GM21825 (cell line): ENCODE measurements around the gene ZNF362.
"Not testable (repeated sequence)": the region's sequence is repeated elsewhere in the genome, so short reads cannot be mapped to it uniquely, and the experiment has no call there.

ENCODE experiments used
- ATAC-seq: cut with Tn5 transposase; IDR thresholded peaks from one replicate; pipeline ENCODE4 v1.9.1; 2021; ENCODE audit warnings: mild to moderate bottlenecking, moderate library complexity; ENCODE audit not compliant: unreplicated experiment

ZNF362 gene

DNA sequence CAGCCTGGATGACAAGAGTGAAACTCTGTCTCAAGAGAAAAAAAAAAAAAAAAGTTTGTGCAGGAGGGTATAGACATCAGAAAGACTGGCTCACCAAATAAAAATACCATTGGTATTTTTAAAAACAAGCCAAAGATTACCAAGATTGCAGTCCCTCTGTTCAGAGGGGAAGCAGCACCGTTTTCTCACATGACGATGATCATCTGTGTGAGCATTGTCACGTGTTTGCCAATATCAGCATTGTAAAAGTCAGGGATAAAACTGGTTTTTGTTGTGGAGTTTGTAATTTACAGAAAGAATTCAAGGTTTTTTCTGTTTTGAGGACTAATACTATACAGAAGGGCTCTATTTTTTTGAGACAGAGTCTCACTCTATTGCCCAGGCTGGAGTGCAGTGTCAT, 26.5 kb downstream of the ZNF362 start:
- no peak for ATAC-seq

- ATAC-seq: no peak
Measured at GRCh38 chr1:33284049-33284448, 27.8 kb downstream of the ZNF362 start.

DNA sequence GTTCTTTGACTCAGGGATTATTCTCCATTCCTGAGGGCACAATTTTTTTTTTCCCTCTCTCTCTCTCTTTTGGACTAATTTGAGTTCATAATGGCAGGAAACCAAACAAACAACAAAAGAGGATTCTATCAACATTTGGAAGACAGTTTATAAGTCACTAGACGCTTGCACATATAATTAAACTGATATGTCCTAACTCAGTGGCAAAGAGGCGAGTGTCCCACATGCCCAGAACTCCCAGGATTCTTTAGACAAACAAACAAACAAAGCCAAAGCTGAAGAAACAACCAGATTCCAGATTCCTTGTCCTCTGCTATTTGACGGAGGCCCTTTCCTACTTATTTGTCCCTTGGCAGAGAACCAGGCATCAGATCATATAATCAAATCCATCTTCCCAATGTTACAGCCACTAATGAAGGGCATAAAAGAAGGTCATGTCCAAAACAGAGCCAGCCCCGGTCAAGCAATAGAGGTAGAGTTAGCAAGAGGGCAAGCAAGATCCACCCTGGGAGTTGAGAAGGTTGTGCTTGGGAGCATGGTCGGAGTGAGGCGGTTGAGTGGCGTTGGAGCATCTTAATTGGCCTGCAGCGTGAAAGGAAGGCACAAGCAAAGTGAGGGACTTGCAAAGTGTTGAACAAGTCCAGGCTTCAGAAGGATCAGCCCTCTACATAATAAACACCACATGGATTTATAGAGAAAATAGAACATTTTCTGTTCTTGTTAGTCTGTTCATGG, 30.3 kb downstream of the ZNF362 start:
- ATAC-seq: no peak

GRCh38 chr1:33287317-33287716, 31.0 kb downstream of the ZNF362 start:
- ATAC-seq: no peak

DNA sequence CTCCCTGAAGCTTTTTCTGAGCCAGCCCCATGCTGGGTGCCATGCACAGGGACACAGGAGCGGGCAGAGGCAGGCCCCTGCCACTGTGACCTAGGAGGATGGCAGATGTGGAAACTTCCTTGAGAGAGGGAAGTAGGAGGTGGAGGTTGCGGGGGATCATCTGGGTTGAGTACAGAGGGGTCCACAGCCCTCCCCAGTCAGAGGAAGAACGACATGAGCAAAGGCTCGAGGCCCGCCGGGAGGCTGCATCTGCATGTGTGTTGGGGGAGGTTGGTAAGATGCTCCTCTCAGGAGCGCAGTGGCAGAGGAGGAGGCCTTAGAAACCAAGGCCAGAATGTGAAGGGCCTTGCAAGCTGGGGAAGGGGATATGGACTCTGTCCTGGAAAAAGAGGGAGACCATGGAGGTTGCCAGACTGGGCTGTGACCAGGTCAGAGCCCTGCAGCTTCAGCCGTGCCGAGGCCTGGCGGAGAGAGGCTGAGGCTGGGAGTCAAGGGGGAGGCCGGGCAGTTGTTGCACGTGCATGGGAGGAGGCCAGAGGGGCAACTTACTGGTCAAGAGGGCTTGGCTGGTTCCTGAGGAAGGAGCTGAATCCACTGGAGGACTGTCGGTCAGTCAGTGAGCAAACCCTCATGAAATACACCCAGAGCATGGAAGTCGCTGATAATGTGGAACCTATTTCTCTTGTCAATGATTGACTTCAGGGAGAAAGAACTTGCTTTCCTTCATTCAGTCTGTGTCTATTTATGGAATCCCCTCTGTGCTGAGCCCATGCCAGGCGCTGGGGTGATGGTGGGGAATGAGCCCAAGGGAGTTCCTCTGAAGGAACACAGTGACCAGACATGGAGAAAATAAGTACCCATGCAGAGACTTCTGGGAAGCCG, 32.9 kb downstream of the ZNF362 start:
- no peak for ATAC-seq

GRCh38 chr1:33289858-33290154, 33.5 kb downstream of the ZNF362 start:
- ATAC-seq: no peak

GRCh38 chr1:33290615-33291014, 34.3 kb downstream of the ZNF362 start:
- ATAC-seq: not testable (repeated sequence)

DNA sequence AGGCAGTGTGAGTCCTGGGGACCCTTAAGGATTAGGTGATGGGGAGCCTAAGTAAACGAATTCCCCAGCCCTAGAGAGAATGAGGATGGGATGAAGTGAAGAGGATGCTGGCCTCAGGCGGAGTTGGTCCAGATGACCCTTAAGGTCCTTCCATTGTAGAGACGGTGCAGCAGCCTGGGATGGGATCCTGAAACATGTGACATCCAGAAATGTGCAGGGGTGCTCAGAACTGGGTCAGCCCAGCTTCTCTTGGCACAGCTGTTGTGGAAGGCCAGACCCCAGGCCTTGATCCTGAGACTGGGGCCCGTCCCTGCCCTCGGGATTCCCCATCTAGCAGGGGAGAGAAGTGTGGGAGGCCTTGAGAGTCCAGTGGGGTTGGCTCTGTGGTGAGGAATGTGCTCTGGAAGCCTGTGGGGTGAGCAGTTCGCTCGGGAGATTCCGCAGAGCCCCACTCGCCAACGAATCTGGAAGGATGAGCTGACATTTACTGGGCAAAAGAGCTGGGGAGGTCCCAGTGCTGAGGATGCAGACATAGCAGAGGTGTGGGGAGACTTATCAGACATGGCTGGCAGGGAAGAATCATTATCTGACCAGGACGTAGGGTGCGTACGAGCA, 36.5 kb downstream of the ZNF362 start:
- ATAC-seq: no peak

DNA sequence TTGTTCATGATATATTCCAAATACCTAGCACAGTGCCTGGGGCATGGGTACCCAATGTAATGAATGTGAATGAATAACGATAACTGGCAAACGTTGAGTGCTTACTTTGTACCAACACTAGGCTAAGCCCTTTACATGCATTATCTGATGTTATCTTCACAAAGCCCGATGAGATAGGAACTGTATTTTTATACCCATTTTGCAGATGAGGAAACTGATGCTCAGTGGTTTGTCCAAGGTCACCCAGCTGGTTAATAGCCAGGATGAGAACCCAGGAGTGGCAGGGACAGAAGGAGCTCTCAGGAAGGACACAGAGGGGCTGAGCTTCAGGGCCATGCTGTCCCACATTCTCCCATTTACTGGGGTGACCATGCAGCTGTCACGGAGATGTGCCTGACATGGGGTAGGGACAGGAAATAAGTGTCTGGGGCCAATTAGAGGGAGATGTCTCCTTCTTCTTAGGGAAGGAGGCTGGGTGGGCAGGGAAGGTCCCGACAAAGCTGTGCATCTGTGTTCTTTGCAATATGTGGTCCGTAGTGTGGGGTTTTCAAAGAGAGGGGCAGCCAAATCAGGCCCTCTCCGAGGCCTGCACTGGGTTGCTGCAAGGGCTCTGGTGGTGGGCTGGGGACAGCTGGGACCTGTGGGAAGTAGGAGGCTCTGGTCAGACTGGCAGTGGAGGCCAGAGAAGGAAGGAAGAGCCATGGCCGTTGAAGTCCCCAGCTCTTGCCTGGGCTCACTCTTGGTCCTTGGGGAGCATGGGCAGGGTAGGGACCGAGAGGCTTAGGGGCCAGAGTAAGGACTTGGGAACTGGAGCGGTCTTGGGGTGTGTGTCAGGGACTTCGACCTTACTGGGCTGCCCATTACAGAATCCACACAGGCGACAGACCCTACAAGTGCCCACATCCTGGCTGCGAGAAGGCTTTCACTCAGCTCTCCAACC, 38.0 kb downstream of the ZNF362 start:
- no peak for ATAC-seq

- no peak for ATAC-seq
Measured at GRCh38 chr1:33295023-33295422, 38.7 kb downstream of the ZNF362 start.

- peak; percentile 70 for ATAC-seq
Measured at GRCh38 chr1:33295450-33296081, 39.3 kb downstream of the ZNF362 start.

- ATAC-seq: no peak
Measured at GRCh38 chr1:33296082-33296458, 39.8 kb downstream of the ZNF362 start.

DNA sequence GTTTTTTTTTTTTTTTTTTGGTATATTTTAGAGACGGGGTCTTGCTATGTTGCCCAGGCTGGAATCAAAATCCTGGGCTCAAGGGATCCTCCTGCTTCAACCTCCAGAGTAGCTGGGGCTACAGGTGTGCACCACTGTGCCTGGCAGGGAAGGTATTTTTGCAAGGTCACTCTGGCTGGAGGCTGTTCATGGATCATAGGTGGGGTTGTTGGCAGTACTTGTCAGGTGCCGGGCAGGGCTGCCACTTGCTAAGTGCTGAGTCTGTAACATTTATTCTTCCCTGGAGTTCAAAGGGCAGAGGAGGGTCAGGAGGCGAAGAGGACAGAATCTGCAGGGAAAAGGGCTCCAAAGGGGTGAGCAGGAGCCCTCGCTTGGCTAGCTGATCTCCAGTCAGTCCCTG, 40.5 kb downstream of the ZNF362 start:
- no peak for ATAC-seq

DNA sequence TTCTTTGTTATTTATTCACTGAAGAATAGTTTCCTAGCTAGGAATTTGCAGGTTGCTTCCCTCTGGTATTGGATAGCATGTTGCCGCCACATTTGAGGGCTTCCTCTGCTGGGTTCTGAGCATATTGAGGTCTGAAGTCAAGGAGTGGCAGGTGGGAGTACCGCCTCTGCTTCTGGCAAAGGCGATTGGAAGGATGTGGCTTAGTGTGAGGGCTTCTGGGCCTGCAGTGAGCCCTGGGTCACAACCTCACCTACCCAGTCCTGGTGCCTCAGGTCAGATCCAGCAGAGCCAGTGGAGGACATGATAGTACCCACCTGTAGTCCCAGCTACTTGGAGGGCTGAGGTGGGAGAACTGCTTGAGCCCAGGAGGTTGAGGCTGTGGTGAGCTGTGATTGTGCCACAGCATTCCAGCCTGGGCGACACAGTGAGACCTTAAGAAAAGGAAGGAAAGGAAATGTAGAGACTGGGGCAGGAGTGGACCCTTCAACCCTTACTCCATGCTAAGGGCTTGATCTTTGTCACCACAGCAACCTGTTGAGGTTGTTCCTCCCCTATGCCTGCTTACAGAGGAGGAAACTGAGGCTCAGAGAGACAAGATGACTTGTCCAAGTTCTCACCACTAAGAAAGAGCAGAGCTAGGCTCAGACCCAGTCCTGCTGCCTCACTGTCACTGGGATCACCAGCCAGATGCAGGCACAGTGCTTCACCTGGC, 41.8 kb downstream of the ZNF362 start:
- ATAC-seq: no peak

DNA sequence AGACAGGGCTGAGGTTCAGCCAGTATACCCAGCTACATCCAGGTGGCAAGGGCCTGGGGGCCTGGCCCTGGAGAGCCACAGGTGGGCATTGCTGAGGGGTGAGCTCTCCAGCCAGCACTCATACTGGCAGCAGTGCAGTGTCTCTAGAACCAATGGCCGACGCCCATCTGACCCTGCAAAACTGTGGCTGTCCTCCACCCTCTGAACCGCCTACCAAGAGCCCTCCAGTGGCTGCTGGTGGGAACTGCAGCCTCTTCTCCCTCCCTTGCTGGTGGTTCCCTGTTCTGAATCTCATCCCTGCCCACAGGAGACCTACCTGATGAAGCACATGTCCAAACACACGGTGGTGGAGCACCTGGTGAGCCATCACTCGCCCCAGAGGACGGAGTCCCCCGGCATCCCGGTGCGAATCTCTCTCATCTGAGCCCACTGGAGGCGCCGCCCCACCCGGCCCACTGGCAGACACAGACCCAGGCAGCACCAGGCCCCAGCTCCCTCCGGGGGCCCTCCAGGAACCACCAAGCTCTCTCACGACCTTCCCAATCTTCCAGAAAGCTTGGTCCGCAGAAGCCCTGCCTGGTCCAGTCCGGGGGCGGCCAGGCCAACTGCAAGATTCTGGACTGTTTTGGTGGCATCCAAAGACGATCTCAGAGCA, 42.5 kb downstream of the ZNF362 start:
- no peak for ATAC-seq

GRCh38 chr1:33299461-33300155, 43.3 kb downstream of the ZNF362 start:
- ATAC-seq: no peak

- no peak for ATAC-seq
Measured at GRCh38 chr1:33300673-33301072, 44.4 kb downstream of the ZNF362 start.

GRCh38 chr1:33301273-33301984, 45.1 kb downstream of the ZNF362 start:
- ATAC-seq: no peak
